NCI-H146 treated with DMSO at 0.1 percent for 48 hours (cell line): ENCODE results near the gene POLR2J2.
"Not testable (repeated sequence)": the region's sequence is repeated elsewhere in the genome, so short reads cannot be mapped to it uniquely, and the experiment has no call there.

ENCODE experiments used
- DNase-seq: peaks from one replicate; lab custom pipeline; 2025; ENCODE audit not compliant: unreplicated experiment; lab: John Stamatoyannopoulos, UW

Gene POLR2J2

GRCh38 chr7:102671166-102671955 lies at the start of gene POLR2J2:
Gene POLR2J2, minus strand, starts transcription at chr7:102671663. Its CDS starts 62 bp downstream, at chr7:102671601.
- DNase-seq: not testable (repeated sequence)

GRCh38 chr7:102718491-102718890 lies 47.0 kb upstream of the POLR2J2 start:
- not testable (repeated sequence) for DNase-seq

- DNase-seq: not testable (repeated sequence)
These were observed 44.3 kb upstream of the POLR2J2 start for GRCh38 chr7:102715718-102716117.

GRCh38 chr7:102714774-102715522 lies 43.5 kb upstream of the POLR2J2 start:
- not testable (repeated sequence) for DNase-seq

GRCh38 chr7:102713691-102714080 lies 42.2 kb upstream of the POLR2J2 start:
- not testable (repeated sequence) for DNase-seq

- not testable (repeated sequence) for DNase-seq
These were observed 41.7 kb upstream of the POLR2J2 start for GRCh38 chr7:102713011-102713690.

- not testable (repeated sequence) for DNase-seq
These were observed 27.7 kb upstream of the POLR2J2 start for GRCh38 chr7:102698962-102699750.

GRCh38 chr7:102697642-102698512 lies 26.4 kb upstream of the POLR2J2 start:
- not testable (repeated sequence) for DNase-seq

- DNase-seq: not testable (repeated sequence)
These were observed 24.5 kb upstream of the POLR2J2 start for GRCh38 chr7:102696009-102696408.

- DNase-seq: not testable (repeated sequence)
These were observed 23.6 kb upstream of the POLR2J2 start for GRCh38 chr7:102695033-102695552.

- DNase-seq: not testable (repeated sequence)
These were observed 22.5 kb upstream of the POLR2J2 start for GRCh38 chr7:102694008-102694407.

- DNase-seq: not testable (repeated sequence)
These were observed 19.1 kb upstream of the POLR2J2 start for GRCh38 chr7:102690602-102691001.

- DNase-seq: not testable (repeated sequence)
These were observed 18.2 kb upstream of the POLR2J2 start for GRCh38 chr7:102689436-102690282.

- not testable (repeated sequence) for DNase-seq
These were observed 17.0 kb upstream of the POLR2J2 start for GRCh38 chr7:102688299-102689036.

GRCh38 chr7:102682560-102682959 lies 11.1 kb upstream of the POLR2J2 start:
- DNase-seq: not testable (repeated sequence)

- not testable (repeated sequence) for DNase-seq
These were observed 9.3 kb upstream of the POLR2J2 start for GRCh38 chr7:102680780-102681179.

GRCh38 chr7:102675545-102675944 lies 4.1 kb upstream of the POLR2J2 start:
- not testable (repeated sequence) for DNase-seq
